SU-DHL-6 (cell line): Measurements from ENCODE around the gene MTA2.

ENCODE experiments used
- EZH2phosphoT487 ChIP-seq: fragments of 200-600 bp; sonication (generic), shearing (Covaris generic); conservative IDR thresholded peaks from 2 replicates; pipeline ENCODE4 v1.6.1; 2018; ENCODE audit warnings: mild to moderate bottlenecking, antibody characterized with exemption, low read length, moderate library complexity, mixed read lengths
- TF ChIP-seq, protein P1 (sequence below): fragments of 200-600 bp; sonication (generic); IDR thresholded peaks from one replicate; pipeline ENCODE4 v1.5.1; 2017; ENCODE audit warnings: antibody characterized with exemption, mild to moderate bottlenecking, low read length, moderate library complexity; ENCODE audit not compliant: insufficient read depth, poor library complexity, severe bottlenecking

DNA sequence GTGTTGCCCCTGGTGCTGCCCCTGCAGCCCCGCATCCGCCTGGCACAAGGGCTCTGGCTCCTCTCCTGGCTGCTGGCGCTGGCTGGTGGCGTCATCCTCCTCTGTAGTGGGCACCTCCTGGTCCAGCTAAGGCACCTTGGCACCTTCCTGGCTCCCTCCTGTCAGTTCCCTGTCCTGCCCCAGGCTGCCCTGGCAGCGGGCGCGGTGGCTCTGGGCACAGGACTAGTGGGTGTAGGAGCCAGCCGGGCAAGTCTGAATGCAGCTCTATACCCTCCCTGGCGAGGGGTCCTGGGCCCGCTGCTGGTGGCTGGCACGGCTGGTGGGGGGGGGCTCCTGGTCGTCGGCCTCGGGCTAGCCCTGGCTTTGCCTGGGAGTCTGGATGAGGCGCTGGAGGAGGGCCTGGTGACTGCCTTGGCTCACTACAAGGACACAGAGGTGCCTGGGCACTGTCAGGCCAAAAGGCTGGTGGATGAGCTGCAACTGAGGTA is 11.7 kb upstream of the MTA2 start:
- TF ChIP-seq, protein P1, sequence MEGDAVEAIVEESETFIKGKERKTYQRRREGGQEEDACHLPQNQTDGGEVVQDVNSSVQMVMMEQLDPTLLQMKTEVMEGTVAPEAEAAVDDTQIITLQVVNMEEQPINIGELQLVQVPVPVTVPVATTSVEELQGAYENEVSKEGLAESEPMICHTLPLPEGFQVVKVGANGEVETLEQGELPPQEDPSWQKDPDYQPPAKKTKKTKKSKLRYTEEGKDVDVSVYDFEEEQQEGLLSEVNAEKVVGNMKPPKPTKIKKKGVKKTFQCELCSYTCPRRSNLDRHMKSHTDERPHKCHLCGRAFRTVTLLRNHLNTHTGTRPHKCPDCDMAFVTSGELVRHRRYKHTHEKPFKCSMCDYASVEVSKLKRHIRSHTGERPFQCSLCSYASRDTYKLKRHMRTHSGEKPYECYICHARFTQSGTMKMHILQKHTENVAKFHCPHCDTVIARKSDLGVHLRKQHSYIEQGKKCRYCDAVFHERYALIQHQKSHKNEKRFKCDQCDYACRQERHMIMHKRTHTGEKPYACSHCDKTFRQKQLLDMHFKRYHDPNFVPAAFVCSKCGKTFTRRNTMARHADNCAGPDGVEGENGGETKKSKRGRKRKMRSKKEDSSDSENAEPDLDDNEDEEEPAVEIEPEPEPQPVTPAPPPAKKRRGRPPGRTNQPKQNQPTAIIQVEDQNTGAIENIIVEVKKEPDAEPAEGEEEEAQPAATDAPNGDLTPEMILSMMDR, result no peak
- TF ChIP-seq EZH2phosphoT487, result no peak
